Measurements from ENCODE around the gene TTC33.

TTC33 gene

DNA sequence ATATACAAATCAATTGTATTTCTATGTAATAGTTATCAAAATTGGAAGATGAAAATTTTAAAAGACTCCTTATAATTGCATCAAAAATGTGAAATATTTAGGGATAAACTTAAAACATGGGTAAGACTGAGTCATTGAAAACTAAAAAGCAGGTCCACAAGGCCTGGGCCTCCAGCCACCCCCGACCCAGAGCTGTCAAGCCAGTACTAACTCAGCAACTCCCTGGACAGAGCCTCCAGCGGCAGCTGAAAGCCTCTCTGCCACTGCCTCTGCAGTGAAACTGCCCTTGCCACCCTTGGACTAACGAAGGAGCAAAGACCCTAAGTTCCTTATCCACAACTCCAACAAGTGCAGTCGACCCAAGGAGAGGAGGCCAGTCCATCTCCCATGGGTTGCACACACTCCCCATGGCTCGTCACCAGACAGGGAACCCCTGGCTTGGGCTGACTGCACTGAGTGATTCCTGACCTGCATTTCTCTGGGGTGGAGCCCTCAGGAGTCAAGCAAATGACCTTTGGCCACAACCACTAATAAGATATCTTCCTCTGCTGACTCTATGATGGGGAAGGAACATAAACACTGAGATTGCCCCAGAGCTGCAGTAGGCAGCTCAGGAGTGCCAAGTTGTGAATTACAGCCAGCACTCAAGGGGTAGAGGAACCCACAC lies 55.5 kb downstream of the TTC33 start:
- TF ChIP-seq, protein P1, sequence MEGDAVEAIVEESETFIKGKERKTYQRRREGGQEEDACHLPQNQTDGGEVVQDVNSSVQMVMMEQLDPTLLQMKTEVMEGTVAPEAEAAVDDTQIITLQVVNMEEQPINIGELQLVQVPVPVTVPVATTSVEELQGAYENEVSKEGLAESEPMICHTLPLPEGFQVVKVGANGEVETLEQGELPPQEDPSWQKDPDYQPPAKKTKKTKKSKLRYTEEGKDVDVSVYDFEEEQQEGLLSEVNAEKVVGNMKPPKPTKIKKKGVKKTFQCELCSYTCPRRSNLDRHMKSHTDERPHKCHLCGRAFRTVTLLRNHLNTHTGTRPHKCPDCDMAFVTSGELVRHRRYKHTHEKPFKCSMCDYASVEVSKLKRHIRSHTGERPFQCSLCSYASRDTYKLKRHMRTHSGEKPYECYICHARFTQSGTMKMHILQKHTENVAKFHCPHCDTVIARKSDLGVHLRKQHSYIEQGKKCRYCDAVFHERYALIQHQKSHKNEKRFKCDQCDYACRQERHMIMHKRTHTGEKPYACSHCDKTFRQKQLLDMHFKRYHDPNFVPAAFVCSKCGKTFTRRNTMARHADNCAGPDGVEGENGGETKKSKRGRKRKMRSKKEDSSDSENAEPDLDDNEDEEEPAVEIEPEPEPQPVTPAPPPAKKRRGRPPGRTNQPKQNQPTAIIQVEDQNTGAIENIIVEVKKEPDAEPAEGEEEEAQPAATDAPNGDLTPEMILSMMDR (IDR thresholded peaks at IDR 0.05; ENCODE audit: low read depth, low read length), result no peak
- no peak for DNase-seq (ENCODE audit: extremely low read depth, low read depth)

DNA sequence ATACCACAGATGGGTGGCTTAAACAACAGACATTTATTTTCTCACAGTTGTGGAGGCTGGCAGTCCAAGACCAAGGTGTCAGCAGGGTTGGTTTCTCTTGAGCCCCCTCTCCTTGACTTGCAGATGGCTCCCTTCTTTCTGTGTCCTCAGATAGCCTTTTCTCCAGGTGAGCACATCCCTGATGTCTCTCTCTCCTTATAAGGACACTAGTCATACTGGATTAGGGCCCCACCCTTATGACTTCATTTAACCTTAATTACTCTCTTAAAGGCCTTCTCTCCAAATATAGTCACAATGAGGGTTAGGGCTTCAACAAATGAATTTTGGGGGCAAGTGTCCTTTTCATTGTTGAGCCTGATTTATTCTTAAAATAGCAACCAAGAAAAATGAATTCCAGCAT lies 61.3 kb downstream of the TTC33 start:
- TF ChIP-seq, protein P1 (IDR thresholded peaks at IDR 0.05; ENCODE audit: low read depth, low read length), result no peak

DNA sequence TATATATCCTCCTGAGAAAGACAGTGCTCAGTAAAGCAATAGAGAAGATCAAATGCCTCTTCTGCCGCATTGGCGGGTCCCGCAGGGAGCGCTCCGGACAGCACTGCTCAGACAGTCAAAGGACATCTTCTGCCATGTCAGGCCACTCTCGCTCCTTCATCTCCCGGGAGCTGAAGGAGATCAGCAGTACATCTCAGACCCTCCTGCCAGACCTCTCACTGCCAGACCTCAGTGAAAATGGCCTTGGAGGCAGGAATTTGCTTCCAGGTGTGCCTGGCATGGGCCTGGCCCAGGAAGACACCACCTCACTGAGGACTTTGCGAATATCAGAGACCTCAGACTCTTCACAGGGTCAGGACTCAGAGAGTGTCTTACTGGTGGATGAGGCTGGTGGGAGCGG lies 63.9 kb downstream of the TTC33 start:
- TF ChIP-seq, protein P1 (IDR thresholded peaks at IDR 0.05; ENCODE audit: low read depth, low read length), result no peak
- DNase-seq (ENCODE audit: extremely low read depth, low read depth), result no peak

More for the DNA sequence above, 61.3 kb downstream of the TTC33 start:
- DNase-seq (ENCODE audit: extremely low read depth, low read depth), result no peak

DNA sequence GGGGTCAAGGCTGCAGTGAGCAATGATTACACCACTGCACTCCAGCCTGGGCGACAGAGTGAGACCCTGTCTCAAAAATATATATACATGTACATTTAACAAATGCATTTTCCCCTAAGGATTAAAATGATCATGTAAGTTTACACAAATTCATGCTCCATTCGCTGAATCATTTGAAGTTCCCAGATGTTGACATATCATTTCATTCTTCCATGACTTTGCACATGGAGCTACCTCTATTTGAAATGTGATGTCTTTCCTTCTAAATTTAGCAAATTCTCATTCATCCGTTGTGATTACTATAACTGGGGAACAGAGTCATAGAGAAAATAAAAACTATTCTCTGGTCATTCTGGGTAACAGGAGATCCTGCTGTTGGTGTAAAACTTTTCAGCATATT lies 65.5 kb downstream of the TTC33 start:
- TF ChIP-seq, protein P1 (IDR thresholded peaks at IDR 0.05; ENCODE audit: low read depth, low read length), result no peak
- DNase-seq (ENCODE audit: extremely low read depth, low read depth), result no peak

DNA sequence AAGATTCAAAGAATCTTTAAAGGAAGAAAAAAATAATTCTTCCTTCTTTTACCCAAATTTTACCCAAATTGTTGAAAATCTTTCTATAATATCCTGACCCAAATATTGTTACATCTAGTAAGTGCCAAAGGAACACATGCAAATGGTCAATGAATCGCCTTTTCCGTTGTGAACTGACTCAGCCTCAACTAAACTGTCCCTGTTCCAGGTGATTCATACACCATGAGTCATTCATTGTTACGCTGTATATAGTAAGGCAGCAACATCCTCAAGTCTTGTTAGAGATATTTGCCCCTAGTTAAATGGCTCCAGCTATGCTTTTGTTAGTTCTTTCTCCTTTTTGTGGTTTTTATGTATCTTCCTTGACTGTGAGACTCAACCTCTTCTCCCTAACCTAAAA lies 66.3 kb downstream of the TTC33 start:
- TF ChIP-seq, protein P1 (IDR thresholded peaks at IDR 0.05; ENCODE audit: low read depth, low read length), result no peak
- peak; percentile 66 for DNase-seq (ENCODE audit: extremely low read depth, low read depth)

DNA sequence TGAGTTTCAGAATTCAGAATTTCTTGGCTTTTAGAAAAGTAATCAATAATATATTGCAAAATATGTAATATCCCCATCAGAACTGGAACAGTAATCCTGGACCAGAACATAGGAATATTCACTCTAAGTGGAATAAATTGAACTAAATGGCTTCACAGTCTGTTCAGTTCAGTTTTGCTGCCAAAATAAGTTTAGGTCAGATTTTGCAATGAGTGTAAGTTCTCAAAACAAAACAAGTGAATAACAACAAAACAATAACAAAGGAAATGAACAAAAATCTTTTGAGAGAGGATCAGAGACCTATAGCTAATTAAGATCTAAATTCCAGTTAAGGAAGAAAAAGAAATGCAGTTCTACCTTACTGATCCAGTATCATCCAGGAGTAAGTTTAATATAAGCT lies 66.8 kb downstream of the TTC33 start:
- DNase-seq (ENCODE audit: extremely low read depth, low read depth), result no peak
- TF ChIP-seq, protein P1 (IDR thresholded peaks at IDR 0.05; ENCODE audit: low read depth, low read length), result no peak

DNA sequence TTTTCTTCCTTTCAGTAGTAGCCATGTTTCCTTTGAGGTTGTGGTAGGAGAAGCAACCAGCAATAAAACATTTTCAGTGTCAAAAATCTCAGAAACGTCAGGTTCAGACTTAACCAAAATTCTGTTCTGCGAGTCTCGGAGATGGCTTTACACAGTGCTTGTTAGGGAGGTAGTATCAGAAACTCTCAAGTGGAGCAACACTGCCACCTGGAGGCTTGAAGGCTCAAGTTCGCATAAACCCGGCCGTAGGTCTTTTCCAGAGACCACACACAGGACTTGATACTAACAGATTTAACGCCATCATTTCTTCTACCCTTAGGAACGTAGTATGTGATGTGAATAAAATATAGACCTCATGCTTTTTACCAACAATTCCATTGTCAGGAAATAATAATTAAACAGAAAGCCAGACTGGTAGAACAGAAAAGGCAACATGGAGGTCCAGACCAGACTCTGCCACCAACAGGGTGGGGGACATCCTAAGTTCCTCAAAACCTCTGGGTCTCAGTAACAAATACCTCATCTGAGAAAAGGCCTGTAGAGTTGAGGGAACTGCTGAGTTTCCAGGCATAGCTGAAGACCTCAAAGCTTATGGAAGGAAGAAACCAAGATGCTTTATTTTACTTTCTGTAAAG lies 67.5 kb downstream of the TTC33 start:
- DNase-seq (ENCODE audit: extremely low read depth, low read depth), result peak; percentile 62
- TF ChIP-seq, protein P1 (IDR thresholded peaks at IDR 0.05; ENCODE audit: low read depth, low read length), result peak; percentile 76

Measured in AG09319 (cell line).